MM.1S (cell line): Measurements from ENCODE around the gene MRPS15.

Experiments
- DNase-seq: peaks from one replicate; pipeline ENCODE4 v3.0.0-alpha.2; 2015
- H2AFZ ChIP-seq: fragments of 300-600 bp; sonication (generic); 2 replicates; pipeline ENCODE4 v1.6.0; 2016; ENCODE audit warnings: antibody characterized with exemption, low read length
- H3F3A ChIP-seq: fragments of 300-600 bp; sonication (generic); 2 replicates; pipeline ENCODE4 v1.6.1; 2016; ENCODE audit warnings: mild to moderate bottlenecking, antibody characterized with exemption, low read length, moderate library complexity, mixed read lengths; ENCODE audit not compliant: insufficient read depth
- H3K27ac ChIP-seq: fragments of 300-600 bp; sonication (generic); 2 replicates; pipeline ENCODE4 v1.5.1; 2016; ENCODE audit warnings: mild to moderate bottlenecking, low read length
- H3K27me3 ChIP-seq: fragments of 300-600 bp; sonication (generic); replicated peaks from 2 replicates; pipeline ENCODE4 v1.6.0; 2016; ENCODE audit warnings: low read length; ENCODE audit not compliant: insufficient read depth
- H3K36me3 ChIP-seq: fragments of 300-600 bp; sonication (generic); replicated peaks from 2 replicates; pipeline ENCODE4 v1.6.1; 2016; ENCODE audit warnings: mild to moderate bottlenecking, low read length, mixed read lengths; ENCODE audit not compliant: insufficient read depth
- H3K4me1 ChIP-seq: fragments of 300-600 bp; sonication (generic); 2 replicates; pipeline ENCODE4 v1.6.1; 2016; ENCODE audit warnings: low read length, mixed read lengths
- H3K4me2 ChIP-seq: fragments of 300-600 bp; sonication (generic); 2 replicates; pipeline ENCODE4 v1.6.0; 2016; ENCODE audit warnings: low read depth, low read length
- H3K4me3 ChIP-seq: fragments of 300-600 bp; sonication (generic); 2 replicates; pipeline ENCODE4 v1.5.1; 2016; ENCODE audit warnings: low read length, mixed read lengths
- H3K79me2 ChIP-seq: fragments of 300-600 bp; sonication (generic); 2 replicates; pipeline ENCODE4 v1.6.1; 2016; ENCODE audit warnings: mixed run types, low read length, mixed read lengths
- H3K9ac ChIP-seq: fragments of 300-600 bp; sonication (generic); 2 replicates; pipeline ENCODE4 v1.6.1; 2016; ENCODE audit warnings: low read length, mixed read lengths
- H3K9me2 ChIP-seq: fragments of 300-600 bp; sonication (generic); replicated peaks from 2 replicates; pipeline ENCODE4 v1.6.1; 2016; ENCODE audit warnings: mild to moderate bottlenecking, low read length, mixed read lengths; ENCODE audit not compliant: insufficient read depth
- H3K9me3 ChIP-seq: fragments of 300-600 bp; sonication (generic); replicated peaks from 2 replicates; pipeline ENCODE4 v1.6.1; 2016; ENCODE audit warnings: mild to moderate bottlenecking, low read length, mixed read lengths; ENCODE audit not compliant: insufficient read depth
- H4K20me1 ChIP-seq: fragments of 300-600 bp; sonication (generic); 2 replicates; pipeline ENCODE4 v1.6.1; 2016; ENCODE audit warnings: mild to moderate bottlenecking, low read length, moderate library complexity, mixed read lengths; ENCODE audit not compliant: insufficient read depth
- CTCF ChIP-seq: fragments of 300-600 bp; sonication (generic); IDR thresholded peaks from 2 replicates; pipeline ENCODE4 v1.5.1; 2016; ENCODE audit warnings: antibody characterized with exemption, low read length, mixed read lengths
- EZH2 ChIP-seq: fragments of 300-600 bp; sonication (generic); optimal IDR thresholded peaks from 2 replicates; pipeline ENCODE3; 2017; ENCODE audit warnings: low read depth, mild to moderate bottlenecking, antibody characterized with exemption, low read length, mixed read lengths
- EZH2phosphoT487 ChIP-seq: fragments of 300-600 bp; sonication (generic); IDR thresholded peaks from 2 replicates; pipeline ENCODE4 v1.6.1; 2018; ENCODE audit warnings: antibody characterized with exemption, low read length

MRPS15 gene

DNA sequence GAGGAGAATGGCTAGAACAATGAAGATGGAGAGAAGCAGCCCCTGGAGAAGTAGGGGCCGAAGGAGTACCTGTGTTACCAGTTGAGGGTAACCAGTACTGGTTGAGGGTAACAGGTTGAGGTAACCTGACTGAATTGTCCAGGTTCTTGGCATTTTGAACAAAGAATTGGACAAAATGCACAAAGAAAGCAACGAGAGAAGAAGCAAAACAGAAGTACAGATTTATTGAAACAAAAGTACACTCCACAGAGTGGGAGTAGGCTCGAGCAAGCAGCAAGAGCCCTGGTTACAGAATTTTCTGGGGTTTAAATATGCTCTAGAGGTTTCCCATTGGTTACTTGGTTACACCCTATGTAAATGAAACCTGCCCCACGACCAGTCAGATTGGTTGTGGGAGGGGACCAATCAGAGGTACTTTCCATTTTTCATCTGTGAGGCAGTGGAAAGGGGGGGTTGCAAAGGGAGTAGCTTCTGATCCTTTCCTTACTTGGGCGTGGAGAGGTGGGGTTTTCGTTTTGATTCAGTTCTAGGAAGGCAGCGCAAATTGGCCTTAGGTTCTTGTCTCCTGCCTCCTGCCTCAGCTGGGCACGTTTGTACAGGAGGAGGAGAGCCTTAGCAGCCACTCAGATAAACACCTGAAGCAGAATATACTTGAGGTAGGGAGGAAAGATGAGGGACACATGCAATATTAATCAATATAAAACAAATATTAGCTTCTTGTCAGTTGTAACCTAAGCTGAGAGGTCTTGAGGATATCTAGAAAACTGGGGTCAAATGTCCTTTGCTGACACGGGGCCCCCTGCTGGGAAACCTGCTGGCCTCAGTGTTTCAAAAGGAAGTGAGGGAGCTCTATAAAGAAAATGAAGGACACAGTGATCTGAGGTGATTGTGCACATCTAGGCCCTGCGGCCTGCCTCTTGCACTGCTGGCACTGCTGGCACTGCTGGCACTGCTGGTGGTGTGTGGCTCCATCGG is 52.2 kb downstream of the MRPS15 start:
- Histone ChIP-seq H3K4me2 (no peak overlapping the region), H3K9me2 (no peaks in the 10 kb centered on the region), H3K79me2 (no peaks in the 10 kb centered on the region), H3K27me3 (no peaks in the 10 kb centered on the region), H3F3A (no peaks in the 10 kb centered on the region), H4K20me1 (no peaks in the 10 kb centered on the region), H3K4me1 (peaks cover 4% of the 10 kb centered on the region; the same call in 1 of the 2 replicates), H2AFZ (no peak overlapping the region), H3K4me3 (no peak overlapping the region), H3K9me3 (no peaks in the 10 kb centered on the region), H3K36me3 (no peaks in the 10 kb centered on the region), H3K9ac (no peak overlapping the region), H3K27ac (no peak overlapping the region)
- DNase-seq, result peak; percentile 46
- TF ChIP-seq EZH2 (no peak), CTCF (no peak), EZH2phosphoT487 (no peak)

GRCh38 chr1:36408479-36408878 is 55.7 kb downstream of the MRPS15 start:
- Histone ChIP-seq H3K9ac (no peak overlapping the region), H3K9me2 (no peaks in the 10 kb centered on the region), H3K4me3 (no peak overlapping the region), H3K27me3 (no peaks in the 10 kb centered on the region), H3K4me1 (peaks cover 4% of the 10 kb centered on the region; the same call in 1 of the 2 replicates), H3K4me2 (no peak overlapping the region), H4K20me1 (no peaks in the 10 kb centered on the region), H3F3A (no peaks in the 10 kb centered on the region), H3K79me2 (no peaks in the 10 kb centered on the region), H3K36me3 (no peaks in the 10 kb centered on the region), H3K27ac (no peak overlapping the region), H3K9me3 (no peaks in the 10 kb centered on the region), H2AFZ (no peak overlapping the region)
- TF ChIP-seq EZH2phosphoT487 (no peak), EZH2 (no peak), CTCF (no peak)
- no peak for DNase-seq

- Histone ChIP-seq H3K79me2 (no peaks in the 10 kb centered on the region), H3F3A (no peaks in the 10 kb centered on the region), H3K4me2 (no peak overlapping the region), H4K20me1 (no peaks in the 10 kb centered on the region), H3K4me3 (no peak overlapping the region), H3K9me3 (no peaks in the 10 kb centered on the region), H3K9me2 (no peaks in the 10 kb centered on the region), H3K27ac (no peak overlapping the region), H2AFZ (no peak overlapping the region), H3K9ac (no peak overlapping the region), H3K4me1 (peaks cover 2% of the 10 kb centered on the region; the same call in 1 of the 2 replicates), H3K27me3 (no peaks in the 10 kb centered on the region), H3K36me3 (no peaks in the 10 kb centered on the region)
- TF ChIP-seq EZH2phosphoT487, result no peak
- TF ChIP-seq CTCF, result no peak
- no peak for TF ChIP-seq EZH2
- no peak for DNase-seq
Observed at GRCh38 chr1:36406440-36406839, 57.7 kb downstream of the MRPS15 start.
